ENCODE results near the gene SUMO4. TPM values are rescaled to one million over a fixed set of nuclear protein-coding genes. Genes with fewer than 3 reads are reported as not detected.

SUMO4 gene
- total and polyA plus RNA-seq, 3 donors from 2014 or later = 4.6 to 6.3 TPM; not detected in 1

DNA sequence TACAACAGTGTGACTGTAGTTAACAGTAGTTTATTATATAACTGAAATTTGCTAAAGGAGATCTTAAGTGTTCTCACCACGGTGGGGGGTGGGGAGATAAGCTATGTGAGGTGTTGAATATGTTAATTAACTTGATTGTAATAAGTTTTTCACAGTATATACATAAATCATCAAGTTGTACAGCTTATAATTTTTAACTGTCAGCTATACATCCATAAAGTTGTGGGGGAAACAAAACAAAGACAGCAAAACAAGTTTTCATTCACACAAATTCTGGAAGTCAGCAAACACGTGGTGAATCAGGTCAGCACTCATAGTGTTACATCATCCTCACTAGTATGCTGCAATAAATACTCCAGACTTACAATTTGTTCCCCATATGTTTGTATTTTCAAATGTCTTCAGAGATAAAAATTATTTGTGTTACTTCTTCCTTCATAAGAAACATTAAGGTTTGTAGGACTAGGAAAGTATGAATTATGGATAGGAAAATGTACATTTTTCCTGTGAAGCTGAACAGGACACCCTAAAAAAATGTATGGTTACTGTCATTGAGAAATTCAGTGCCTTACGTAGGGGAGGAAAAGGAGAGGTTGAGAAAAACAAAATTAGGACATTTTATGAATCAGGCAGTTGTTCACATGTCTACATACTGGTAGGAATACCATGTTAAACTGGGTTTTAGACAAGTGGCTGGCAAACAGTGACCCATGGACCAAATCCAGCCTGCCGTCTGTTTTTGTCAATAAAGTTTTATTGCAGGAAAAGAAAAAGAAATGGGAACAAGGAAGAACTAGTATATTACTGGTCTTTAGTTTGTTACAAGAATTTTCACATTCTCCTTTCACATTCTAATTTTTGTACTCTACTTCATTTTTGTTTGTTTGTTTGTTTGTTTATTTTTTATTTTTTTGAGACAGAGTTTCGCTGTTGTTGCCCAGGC is 6.0 kb downstream of the SUMO4 start:
- Histone ChIP-seq H3K36me3 (ENCODE audit: low read depth, missing control alignments) (no peaks in the 10 kb centered on the region), H3K27ac (no peak overlapping the region), H3K27me3 (no peaks in the 10 kb centered on the region), H3K4me1 (no peaks in the 10 kb centered on the region), H3K4me3 (no peak overlapping the region), H3K9me3 (no peaks in the 10 kb centered on the region)
- DNase-seq = no peak
- TF ChIP-seq, protein P1, sequence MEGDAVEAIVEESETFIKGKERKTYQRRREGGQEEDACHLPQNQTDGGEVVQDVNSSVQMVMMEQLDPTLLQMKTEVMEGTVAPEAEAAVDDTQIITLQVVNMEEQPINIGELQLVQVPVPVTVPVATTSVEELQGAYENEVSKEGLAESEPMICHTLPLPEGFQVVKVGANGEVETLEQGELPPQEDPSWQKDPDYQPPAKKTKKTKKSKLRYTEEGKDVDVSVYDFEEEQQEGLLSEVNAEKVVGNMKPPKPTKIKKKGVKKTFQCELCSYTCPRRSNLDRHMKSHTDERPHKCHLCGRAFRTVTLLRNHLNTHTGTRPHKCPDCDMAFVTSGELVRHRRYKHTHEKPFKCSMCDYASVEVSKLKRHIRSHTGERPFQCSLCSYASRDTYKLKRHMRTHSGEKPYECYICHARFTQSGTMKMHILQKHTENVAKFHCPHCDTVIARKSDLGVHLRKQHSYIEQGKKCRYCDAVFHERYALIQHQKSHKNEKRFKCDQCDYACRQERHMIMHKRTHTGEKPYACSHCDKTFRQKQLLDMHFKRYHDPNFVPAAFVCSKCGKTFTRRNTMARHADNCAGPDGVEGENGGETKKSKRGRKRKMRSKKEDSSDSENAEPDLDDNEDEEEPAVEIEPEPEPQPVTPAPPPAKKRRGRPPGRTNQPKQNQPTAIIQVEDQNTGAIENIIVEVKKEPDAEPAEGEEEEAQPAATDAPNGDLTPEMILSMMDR (IDR thresholded peaks at IDR 0.05) = no peak
- TF ChIP-seq POLR2A (IDR thresholded peaks at IDR 0.05) = no peak
- intact Hi-C loops (cut with DNase I; ENCODE audit: low total_unique reads) = no loop called here
- WGBS, 2 donors = 84 to 88% methylated on average over 5 of the region's 5 CpGs

DNA sequence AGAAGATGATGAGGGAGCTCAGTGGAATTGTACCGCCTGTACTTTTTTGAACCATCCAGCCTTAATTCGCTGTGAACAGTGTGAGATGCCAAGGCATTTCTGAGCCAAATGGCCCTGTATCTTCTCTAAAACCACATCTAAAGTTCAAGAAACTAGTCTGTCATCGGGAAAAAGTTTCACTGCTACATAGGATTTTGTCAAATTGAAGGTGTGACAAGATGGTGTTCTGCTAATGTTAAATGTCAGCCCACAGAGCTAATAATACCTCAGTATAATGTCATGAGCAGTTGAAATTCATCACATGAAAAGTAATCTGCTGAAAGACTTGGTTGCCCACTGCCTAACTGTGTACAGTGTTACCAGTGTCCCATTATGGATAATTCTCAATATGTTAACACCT is 9.6 kb downstream of the SUMO4 start:
- Histone ChIP-seq H3K4me1 (no peaks in the 10 kb centered on the region), H3K27me3 (no peaks in the 10 kb centered on the region), H3K4me3 (no peak overlapping the region), H3K9me3 (no peaks in the 10 kb centered on the region), H3K36me3 (ENCODE audit: low read depth, missing control alignments) (no peaks in the 10 kb centered on the region), H3K27ac (no peak overlapping the region)
- intact Hi-C loops (cut with DNase I; ENCODE audit: low total_unique reads) = no loop called here
- WGBS, 2 donors = 85 to 92% methylated on average over 3 of the region's 3 CpGs
- TF ChIP-seq, protein P1 (IDR thresholded peaks at IDR 0.05) = no peak
- TF ChIP-seq POLR2A (IDR thresholded peaks at IDR 0.05) = no peak
- DNase-seq = no peak

DNA sequence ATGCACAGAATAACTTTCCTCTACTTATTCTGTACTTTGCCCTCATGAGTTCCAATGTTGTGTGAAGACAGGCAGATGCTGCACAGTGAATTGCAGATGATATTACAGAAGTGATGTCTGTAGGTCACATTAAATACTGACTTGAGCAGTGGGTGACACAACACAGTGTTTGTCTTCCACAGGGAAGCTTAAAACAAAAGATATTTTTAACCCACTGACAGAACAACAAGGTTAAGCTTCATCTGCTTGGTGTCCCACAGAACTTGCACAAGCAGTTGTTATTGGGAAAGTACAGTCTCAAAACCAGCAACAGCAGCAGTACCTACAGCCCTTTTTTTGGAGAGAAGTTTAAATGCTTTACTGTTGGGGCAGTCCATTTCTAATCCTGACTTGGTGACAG is 10.5 kb downstream of the SUMO4 start:
- Histone ChIP-seq H3K27ac (no peak overlapping the region), H3K36me3 (ENCODE audit: low read depth, missing control alignments) (no peaks in the 10 kb centered on the region), H3K9me3 (no peaks in the 10 kb centered on the region), H3K27me3 (no peaks in the 10 kb centered on the region), H3K4me1 (no peaks in the 10 kb centered on the region), H3K4me3 (no peak overlapping the region)
- no peak for DNase-seq
- intact Hi-C loops (cut with DNase I; ENCODE audit: low total_unique reads) = no loop called here
- TF ChIP-seq, protein P1 (IDR thresholded peaks at IDR 0.05) = no peak
- TF ChIP-seq POLR2A (IDR thresholded peaks at IDR 0.05) = no peak

DNA sequence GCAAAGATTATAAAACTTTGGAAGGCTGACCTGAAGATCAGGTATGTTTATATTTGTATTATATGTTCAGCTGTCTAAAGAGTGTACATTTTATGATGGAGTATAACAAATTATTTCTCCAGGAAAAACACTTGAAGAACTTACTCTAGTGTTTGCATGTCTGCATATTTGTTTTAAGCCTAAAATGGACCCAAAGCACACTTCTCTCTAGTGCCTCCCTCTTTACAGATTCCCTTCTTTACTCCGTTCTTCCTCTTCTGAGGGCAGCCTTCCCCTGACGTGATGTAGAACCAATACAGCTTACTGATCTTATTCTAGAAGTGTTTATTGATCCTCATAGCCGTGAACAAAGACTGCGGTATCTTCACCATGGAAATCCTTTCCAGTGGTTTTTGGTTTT is 13.9 kb downstream of the SUMO4 start:
- no peak overlapping the region for H3K4me3 ChIP-seq
- no peaks in the 10 kb centered on the region for H3K4me1 ChIP-seq
- 77 to 91% methylated on average over 4 of the region's 4 CpGs for WGBS, 2 donors
- no peak for TF ChIP-seq POLR2A (IDR thresholded peaks at IDR 0.05)
- TF ChIP-seq, protein P1 (IDR thresholded peaks at IDR 0.05) = no peak
- H3K27me3 ChIP-seq = no peaks in the 10 kb centered on the region
- intact Hi-C loops (cut with DNase I; ENCODE audit: low total_unique reads) = no loop called here
- no peaks in the 10 kb centered on the region for H3K9me3 ChIP-seq
- H3K27ac ChIP-seq = no peak overlapping the region
- no peak for DNase-seq
- H3K36me3 ChIP-seq (ENCODE audit: low read depth, missing control alignments) = no peaks in the 10 kb centered on the region

DNA sequence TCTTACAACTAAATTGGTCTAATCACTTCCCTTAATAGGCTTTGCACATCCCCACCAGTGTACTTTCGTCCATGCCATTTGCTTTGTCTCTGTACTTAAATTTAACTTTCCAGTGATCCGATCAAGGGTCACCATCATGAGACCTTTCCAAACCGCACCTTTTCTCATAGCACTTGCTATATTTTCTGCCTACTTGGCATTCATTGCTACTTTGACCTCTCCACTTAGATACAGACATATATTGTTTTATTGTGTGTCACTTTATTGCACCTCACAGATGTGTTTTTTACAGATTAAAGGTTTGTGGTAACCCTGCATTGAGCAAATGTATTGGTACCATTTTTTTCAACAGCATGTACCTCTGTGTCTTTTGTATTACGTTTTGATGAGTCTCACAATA is 14.8 kb downstream of the SUMO4 start:
- 81 to 86% methylated on average over 4 of the region's 4 CpGs for WGBS, 2 donors
- Histone ChIP-seq H3K27me3 (no peaks in the 10 kb centered on the region), H3K4me1 (no peaks in the 10 kb centered on the region), H3K9me3 (no peaks in the 10 kb centered on the region), H3K4me3 (no peak overlapping the region), H3K36me3 (ENCODE audit: low read depth, missing control alignments) (no peaks in the 10 kb centered on the region), H3K27ac (no peak overlapping the region)
- TF ChIP-seq POLR2A (IDR thresholded peaks at IDR 0.05) = no peak
- TF ChIP-seq, protein P1 (IDR thresholded peaks at IDR 0.05) = no peak
- DNase-seq = no peak
- intact Hi-C loops (cut with DNase I; ENCODE audit: low total_unique reads) = no loop called here

All from testis (tissue), 3 donors.